ENCODE measurements around the gene RMDN2.

The RMDN2 gene

DNA sequence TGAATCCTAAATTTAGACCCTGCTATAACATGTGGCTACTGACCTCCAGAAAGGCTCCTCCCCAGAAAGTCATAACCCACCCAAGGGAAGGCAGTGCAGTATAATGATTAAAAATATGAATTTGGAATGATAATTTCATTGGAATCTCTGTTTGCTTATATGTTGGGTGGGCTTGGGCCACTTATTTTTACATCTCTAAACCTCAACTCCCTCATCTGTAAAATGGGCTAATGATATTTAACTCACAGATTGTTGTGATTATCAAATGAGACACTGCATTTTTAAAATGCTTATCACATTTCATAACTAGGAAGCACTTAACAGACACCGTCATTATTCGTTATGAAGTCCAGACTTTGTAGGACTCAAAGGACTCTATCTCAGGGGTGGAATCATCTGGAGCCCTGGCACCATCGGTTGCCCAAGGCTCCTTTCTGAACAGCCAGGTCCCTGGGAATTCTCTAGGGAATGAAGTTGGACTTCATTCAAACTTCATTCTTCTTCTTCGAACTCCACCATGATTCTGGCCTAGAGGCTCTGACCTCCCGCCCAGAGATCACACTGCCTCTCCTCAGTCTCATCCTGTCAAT lies 33.1 kb upstream of the RMDN2 start:
- H3K4me3 ChIP-seq (ENCODE audit: low read depth, low read length), result no peak overlapping the region
- TF ChIP-seq CTCF (IDR thresholded peaks at IDR 0.05; ENCODE audit: borderline replicate concordance, insufficient read depth, low read depth, low read length), result no peak

- no peak overlapping the region for H3K4me3 ChIP-seq (ENCODE audit: low read depth, low read length)
- no peak for TF ChIP-seq CTCF (IDR thresholded peaks at IDR 0.05; ENCODE audit: borderline replicate concordance, insufficient read depth, low read depth, low read length)
Measured at GRCh38 chr2:37892436-37893114, 32.5 kb upstream of the RMDN2 start.

DNA sequence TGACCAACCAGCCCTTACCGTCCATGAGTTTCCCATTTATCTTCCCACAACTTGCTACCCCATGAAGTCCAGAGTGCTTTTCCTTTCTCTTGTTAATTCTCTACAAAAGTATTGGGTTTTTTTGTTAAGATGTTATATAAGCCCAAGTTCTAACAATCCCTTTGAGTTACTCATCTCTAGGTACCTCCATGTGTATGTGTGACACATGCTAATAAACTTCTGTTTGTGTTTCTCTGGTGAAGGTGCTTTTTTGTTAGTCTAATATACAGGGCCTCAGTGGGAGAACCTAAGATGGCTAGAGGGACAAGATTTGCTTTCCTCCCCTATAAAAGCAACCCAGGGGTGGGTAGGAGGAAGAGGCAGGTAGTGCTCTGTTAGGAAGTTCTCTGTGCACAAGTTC lies 31.8 kb upstream of the RMDN2 start:
- H3K4me3 ChIP-seq (ENCODE audit: low read depth, low read length), result no peak overlapping the region
- no peak for TF ChIP-seq CTCF (IDR thresholded peaks at IDR 0.05; ENCODE audit: borderline replicate concordance, insufficient read depth, low read depth, low read length)

GRCh38 chr2:37894047-37894446 lies 31.0 kb upstream of the RMDN2 start:
- TF ChIP-seq CTCF (IDR thresholded peaks at IDR 0.05; ENCODE audit: borderline replicate concordance, insufficient read depth, low read depth, low read length), result no peak
- no peak overlapping the region for H3K4me3 ChIP-seq (ENCODE audit: low read depth, low read length)

DNA sequence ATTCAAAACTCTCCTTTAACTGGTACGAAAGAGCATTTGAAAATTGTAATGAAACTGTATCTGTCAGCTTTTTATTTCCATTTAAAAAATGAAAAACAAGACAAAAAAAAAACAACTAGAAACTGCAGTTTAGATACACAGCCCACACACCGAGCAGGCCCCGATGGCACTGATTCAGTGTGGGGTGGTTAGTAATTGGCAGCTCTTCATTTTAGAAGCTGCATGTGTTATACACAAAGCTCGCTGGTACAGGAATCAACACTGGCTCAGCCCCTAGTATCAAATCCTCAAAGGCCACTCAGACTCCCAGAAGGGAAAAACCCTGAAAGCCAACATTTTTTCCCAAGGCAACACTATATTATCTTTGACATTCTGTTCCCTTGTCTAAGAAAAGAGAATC lies 30.5 kb upstream of the RMDN2 start:
- TF ChIP-seq CTCF (IDR thresholded peaks at IDR 0.05; ENCODE audit: borderline replicate concordance, insufficient read depth, low read depth, low read length), result no peak
- H3K4me3 ChIP-seq (ENCODE audit: low read depth, low read length), result no peak overlapping the region

- H3K4me3 ChIP-seq (ENCODE audit: low read depth, low read length), result no peak overlapping the region
- no peak for TF ChIP-seq CTCF (IDR thresholded peaks at IDR 0.05; ENCODE audit: borderline replicate concordance, insufficient read depth, low read depth, low read length)
Measured at GRCh38 chr2:37895140-37895539, 29.9 kb upstream of the RMDN2 start.

GRCh38 chr2:37896319-37896718 lies 28.8 kb upstream of the RMDN2 start:
- TF ChIP-seq CTCF (IDR thresholded peaks at IDR 0.05; ENCODE audit: borderline replicate concordance, insufficient read depth, low read depth, low read length), result no peak
- no peak overlapping the region for H3K4me3 ChIP-seq (ENCODE audit: low read depth, low read length)
